IMR-90 (cell line): Measurements from ENCODE around the gene MRPL20. TPM values are rescaled to one million over a fixed set of nuclear protein-coding genes. Genes with fewer than 3 reads are reported as not detected.
"Not testable (repeated sequence)": the region's sequence is repeated elsewhere in the genome, so short reads cannot be mapped to it uniquely, and the experiment has no call there.

Experiments
- ATAC-seq: fragments of 200-7000 bp; cut with Tn5 transposase; 2 replicates; pipeline ENCODE4 v1.9.1; 2020; ENCODE audit warnings: low read depth, mild to moderate bottlenecking, moderate library complexity
- BruUV-seq: library from RNA; stranded (reverse); fragments of 400-500 nt; replicated peaks from 2 replicates; lab custom pipeline; 2021; lab: Mats Ljungman, UMichigan
- CTCF ChIA-PET: fragments of 300-600 bp; formaldehyde crosslinking; extraction: SDS; loops from one replicate; lab custom pipeline; 2021; ENCODE audit warnings: antibody characterized with exemption; lab: Yijun Ruan, JAX
- POLR2A ChIA-PET: fragments of 300-600 bp; sonication (Branson Sonifier 250); formaldehyde crosslinking; loops from one replicate; lab custom pipeline; 2022; ENCODE audit warnings: antibody characterized with exemption; ENCODE audit not compliant: unreplicated experiment; lab: Charles Lee
- DNase-seq: peaks from one replicate; pipeline ENCODE4 v3.0.0; 2013
- H2AFZ ChIP-seq: replicated peaks from 2 replicates; pipeline ENCODE3; 2013; ENCODE audit warnings: low read length, mild to moderate bottlenecking; ENCODE audit not compliant: poor library complexity
- H2AK5ac ChIP-seq: 2 replicates; pipeline ENCODE4 v1.6.1; 2013; ENCODE audit warnings: low read depth, low read length, inconsistent platforms
- H2AK9ac ChIP-seq: replicated peaks from 2 replicates; pipeline ENCODE3; 2013; ENCODE audit warnings: mild to moderate bottlenecking, low read depth, low read length, moderate library complexity; ENCODE audit not compliant: poor library complexity
- H2BK120ac ChIP-seq: 2 replicates; pipeline ENCODE4 v1.6.1; 2013; ENCODE audit warnings: low read depth, low read length, inconsistent platforms
- H2BK15ac ChIP-seq: 3 replicates; pipeline ENCODE4 v1.6.1; 2013; ENCODE audit warnings: low read depth, low read length, inconsistent platforms
- H2BK20ac ChIP-seq: 2 replicates; pipeline ENCODE4 v1.6.1; 2013; ENCODE audit warnings: low read depth, mild to moderate bottlenecking, inconsistent platforms, low read length, moderate library complexity
- H2BK5ac ChIP-seq: 2 replicates; pipeline ENCODE4 v1.6.1; 2013; ENCODE audit warnings: mild to moderate bottlenecking, low read depth, low read length, inconsistent platforms; ENCODE audit not compliant: poor library complexity, severe bottlenecking
- H3K14ac ChIP-seq: replicated peaks from 2 replicates; pipeline ENCODE4 v1.6.1; 2013; ENCODE audit warnings: low read depth, low read length, inconsistent platforms
- H3K18ac ChIP-seq: 2 replicates; pipeline ENCODE4 v1.6.1; 2013; ENCODE audit warnings: low read depth, low read length, control low read depth
- H3K23ac ChIP-seq: 2 replicates; pipeline ENCODE4 v1.6.1; 2013; ENCODE audit warnings: low read depth, low read length, inconsistent platforms
- H3K27ac ChIP-seq: 2 replicates; pipeline ENCODE4 v1.5.1; 2013; ENCODE audit warnings: mild to moderate bottlenecking, control low read depth, low read length; ENCODE audit not compliant: insufficient read depth
- H3K27me3 ChIP-seq: 2 replicates; pipeline ENCODE4 v1.6.1; 2013; ENCODE audit warnings: low read length; ENCODE audit not compliant: control insufficient read depth, insufficient read depth
- H3K36me3 ChIP-seq: 2 replicates; pipeline ENCODE4 v1.6.1; 2013; ENCODE audit warnings: low read length, mixed read lengths; ENCODE audit not compliant: control insufficient read depth, insufficient read depth
- H3K4ac ChIP-seq: 2 replicates; pipeline ENCODE4 v1.6.1; 2013; ENCODE audit warnings: low read depth, low read length, inconsistent platforms
- H3K4me1 ChIP-seq: 2 replicates; pipeline ENCODE4 v1.6.1; 2013; ENCODE audit warnings: low read length, mixed read lengths; ENCODE audit not compliant: control insufficient read depth, insufficient read depth
- H3K4me2 ChIP-seq: 2 replicates; pipeline ENCODE4 v1.6.1; 2013; ENCODE audit warnings: low read depth, mild to moderate bottlenecking, control low read depth, low read length, moderate library complexity
- H3K4me3 ChIP-seq: 2 replicates; pipeline ENCODE4 v1.5.1; 2013; ENCODE audit warnings: low read depth, mild to moderate bottlenecking, control low read depth, low read length, moderate library complexity; ENCODE audit not compliant: insufficient read depth
- H3K56ac ChIP-seq: 2 replicates; pipeline ENCODE4 v1.6.1; 2013; ENCODE audit warnings: low read length, inconsistent platforms; ENCODE audit not compliant: insufficient read depth; ENCODE audit errors: extremely low read depth
- H3K79me1 ChIP-seq, 2 experiments: 2 replicates each; pipeline ENCODE4 v1.6.1; 2013; ENCODE audit warnings: low read length in 2 of 2, inconsistent platforms in 1 of 2, low read depth in 1 of 2
- H3K9ac ChIP-seq: 2 replicates; pipeline ENCODE4 v1.6.1; 2013; ENCODE audit warnings: low read depth, low read length, control low read depth
- H3K9me1 ChIP-seq: 2 replicates; pipeline ENCODE4 v1.6.1; 2013; ENCODE audit warnings: low read length, inconsistent platforms; ENCODE audit not compliant: insufficient read depth
- H3K9me3 ChIP-seq: 2 replicates; pipeline ENCODE4 v1.6.1; 2013; ENCODE audit warnings: low read length; ENCODE audit not compliant: control insufficient read depth, insufficient read depth
- H4K20me1 ChIP-seq: 2 replicates; pipeline ENCODE4 v1.6.1; 2013; ENCODE audit warnings: low read length, inconsistent platforms; ENCODE audit not compliant: insufficient read depth
- H4K5ac ChIP-seq: 2 replicates; pipeline ENCODE4 v1.6.1; 2013; ENCODE audit warnings: mild to moderate bottlenecking, low read depth, low read length, control low read depth
- H4K8ac ChIP-seq, 2 experiments: 2 replicates each; pipeline ENCODE4 v1.6.1; 2013; ENCODE audit warnings: low read depth in 2 of 2, low read length in 2 of 2, control low read depth in 1 of 2, inconsistent platforms in 1 of 2
- H4K91ac ChIP-seq: 2 replicates; pipeline ENCODE4 v1.6.1; 2013; ENCODE audit warnings: low read depth, low read length, inconsistent platforms; ENCODE audit not compliant: insufficient read depth
- WGBS, 2 experiments: methylation state at CpG; one replicate each; pipeline versions ENCODE4 v1.1.5 to v1.1.7; 2013; ENCODE audit warnings: missing lambda C conversion rate in 2 of 2; ENCODE audit not compliant: insufficient read length in 1 of 2; ENCODE audit errors: extremely low coverage in 2 of 2; 5-methylcytosine and 5-hydroxymethylcytosine counted together
- dilution Hi-C: fragments of 300-500 bp; cut with HindIII; formaldehyde crosslinking; loops from one replicate; pipeline ENCODE4 v1.14.3; 2018; ENCODE audit warnings: low sequenced_read_pairs; ENCODE audit not compliant: unreplicated experiment
- in situ Hi-C: fragments of 300-500 bp; cut with MboI; formaldehyde crosslinking; loops from 3 replicates; pipeline ENCODE4 v1.14.3; 2019; ENCODE audit warnings: low sequenced_read_pairs, inconsistent platforms, mixed read lengths
- intact Hi-C: fragments of 100-400 bp; cut with micrococcal nuclease; formaldehyde crosslinking; loops from 2 replicates; pipeline ENCODE4 v1.10.0; 2022
- polyA plus RNA-seq, 3 experiments: library from polyadenylated mRNA; depleted of rRNA; stranded (reverse); fragments of >200 nt; gene quantifications; 2 replicates each; pipeline ENCODE4 v1.2.3, GENCODE V29; 2012; ENCODE audit warnings: low replicate concordance in 1 of 3
- total RNA-seq: library from RNA; depleted of rRNA; stranded (reverse); fragments of >200 nt; gene quantifications from 2 replicates; pipeline ENCODE4 v1.2.3, GENCODE V29; 2012

Gene MRPL20
- total and polyA plus RNA-seq, 2 of the 4 experiments (the other 2 are of a cell fraction): 141 to 157 TPM

GRCh38 chr1:1417825-1418463 lies 10.9 kb upstream of the MRPL20 start:
- in situ Hi-C loops, H3K18ac ChIP-seq, H3K14ac ChIP-seq, H2AK5ac ChIP-seq, H3K9me3 ChIP-seq, H2BK5ac ChIP-seq, ATAC-seq, H2BK120ac ChIP-seq, H3K36me3 ChIP-seq, H3K4ac ChIP-seq, H4K20me1 ChIP-seq, H2BK15ac ChIP-seq, H3K79me1 ChIP-seq, H4K8ac ChIP-seq, DNase-seq, H4K5ac ChIP-seq, BruUV-seq, dilution Hi-C loops, H2AFZ ChIP-seq, POLR2A ChIA-PET, H4K91ac ChIP-seq, H3K27ac ChIP-seq, H3K4me2 ChIP-seq, H3K23ac ChIP-seq, CTCF ChIA-PET, H2AK9ac ChIP-seq, H3K27me3 ChIP-seq, H3K56ac ChIP-seq, H3K4me3 ChIP-seq, H3K4me1 ChIP-seq, H3K9me1 ChIP-seq, H3K9ac ChIP-seq, intact Hi-C loops, H2BK20ac ChIP-seq: not testable (repeated sequence)
- 86% methylated on average over 17 of the region's 25 CpGs; no CpG with 5 or more reads in 1 of the 2 experiments for WGBS, 2 experiments

GRCh38 chr1:1417396-1417795 lies 10.3 kb upstream of the MRPL20 start:
- H2BK15ac ChIP-seq, H3K36me3 ChIP-seq, H3K9ac ChIP-seq, POLR2A ChIA-PET, H4K20me1 ChIP-seq, H2BK5ac ChIP-seq, H3K4me1 ChIP-seq, H4K91ac ChIP-seq, dilution Hi-C loops, H3K18ac ChIP-seq, H3K27me3 ChIP-seq, DNase-seq, BruUV-seq, H4K8ac ChIP-seq, H3K56ac ChIP-seq, H2AK9ac ChIP-seq, intact Hi-C loops, H3K23ac ChIP-seq, H2BK20ac ChIP-seq, H4K5ac ChIP-seq, H3K4me2 ChIP-seq, H3K4me3 ChIP-seq, in situ Hi-C loops, H2AK5ac ChIP-seq, H3K9me1 ChIP-seq, H3K9me3 ChIP-seq, H3K4ac ChIP-seq, H3K27ac ChIP-seq, ATAC-seq, H3K14ac ChIP-seq, H2AFZ ChIP-seq, H2BK120ac ChIP-seq, H3K79me1 ChIP-seq, CTCF ChIA-PET: not testable (repeated sequence)
- 70% methylated on average over 2 of the region's 5 CpGs; no CpG with 5 or more reads in 1 of the 2 experiments for WGBS, 2 experiments
